NB4 (cell line): ENCODE data around the gene LRRC4C.

Source experiments
- DNase-seq: peaks from one replicate; pipeline ENCODE4 v3.0.0; 2010; ENCODE audit warnings: low read depth
- H3K4me3 ChIP-seq: one replicate; pipeline ENCODE4 v1.5.1; 2011; ENCODE audit warnings: mild to moderate bottlenecking, low read depth, low read length, moderate library complexity
- CTCF ChIP-seq: IDR thresholded peaks from one replicate; pipeline ENCODE4 v1.5.1; 2012; ENCODE audit warnings: low read depth, low read length
- MYC ChIP-seq: IDR thresholded peaks from 2 replicates; pipeline ENCODE4 v1.6.1; 2011; ENCODE audit warnings: low read depth, low read length
- POLR2A ChIP-seq: IDR thresholded peaks from 2 replicates; pipeline ENCODE4 v1.6.1; 2011; ENCODE audit warnings: mild to moderate bottlenecking; ENCODE audit not compliant: insufficient read length; ENCODE audit errors: extremely low read depth
- TF ChIP-seq, protein P1 (sequence below): IDR thresholded peaks from 2 replicates; pipeline ENCODE4 v1.6.1; 2011; ENCODE audit warnings: low read depth, low read length

Gene LRRC4C

GRCh38 chr11:41189701-41190436 is 269.6 kb downstream of the LRRC4C start:
- H3K4me3 ChIP-seq = no peak overlapping the region
- no peak for TF ChIP-seq MYC
- no peak for TF ChIP-seq CTCF
- no peak for TF ChIP-seq POLR2A
- TF ChIP-seq, protein P1, sequence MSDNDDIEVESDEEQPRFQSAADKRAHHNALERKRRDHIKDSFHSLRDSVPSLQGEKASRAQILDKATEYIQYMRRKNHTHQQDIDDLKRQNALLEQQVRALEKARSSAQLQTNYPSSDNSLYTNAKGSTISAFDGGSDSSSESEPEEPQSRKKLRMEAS = no peak
- DNase-seq = no peak

DNA sequence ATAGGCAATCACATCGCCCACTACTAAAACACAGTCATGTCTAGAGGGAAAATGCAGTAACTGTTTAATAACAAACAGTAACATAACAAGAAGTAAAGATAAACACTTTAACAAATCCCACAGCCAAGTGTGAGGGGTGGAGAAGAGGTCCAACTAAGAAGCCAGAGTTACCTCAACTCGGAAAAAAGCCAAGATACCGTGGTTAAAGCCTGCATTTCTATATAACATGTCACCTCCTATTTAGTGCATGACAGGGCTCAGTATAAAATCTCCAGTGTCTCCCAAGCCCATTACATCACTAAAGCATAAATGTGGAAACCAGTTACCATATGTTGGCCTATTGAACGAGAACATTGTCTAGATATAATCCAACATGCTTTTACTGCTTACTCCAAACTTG is 281.7 kb downstream of the LRRC4C start:
- no peak for DNase-seq
- H3K4me3 ChIP-seq = no peak overlapping the region
- TF ChIP-seq, protein P1 = no peak
- TF ChIP-seq MYC = no peak
- no peak for TF ChIP-seq POLR2A
- no peak for TF ChIP-seq CTCF

DNA sequence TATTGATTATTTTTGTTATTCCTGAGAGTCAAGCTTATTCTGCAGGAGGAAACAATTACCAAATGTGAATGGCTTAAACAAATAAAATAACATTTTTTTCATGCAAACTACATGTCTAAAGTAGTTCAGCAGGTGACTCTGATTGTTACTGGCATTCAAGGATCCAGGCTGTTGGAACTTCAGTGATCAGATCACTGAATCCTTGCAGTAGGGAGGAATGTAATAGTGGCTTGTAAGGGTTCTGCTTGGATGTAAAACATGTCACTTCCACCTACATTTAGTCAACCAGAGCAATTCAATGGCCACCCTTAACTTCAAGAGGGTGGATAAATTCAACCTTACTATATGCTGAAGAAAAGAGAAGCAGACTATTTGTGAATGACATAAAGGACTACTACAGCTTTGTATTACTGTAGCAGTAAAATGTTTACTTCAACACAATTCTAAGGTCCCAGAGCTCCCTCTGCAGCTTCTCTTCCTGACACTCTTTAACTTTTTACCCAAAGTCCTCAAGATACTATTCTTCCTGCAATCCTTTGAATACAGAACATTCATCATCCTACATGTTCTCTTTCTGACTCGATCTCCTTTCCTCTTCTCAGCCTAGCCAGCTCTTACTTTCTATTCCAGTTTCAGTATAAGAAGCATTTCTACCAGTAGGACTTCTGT is 284.0 kb downstream of the LRRC4C start:
- no peak for DNase-seq
- no peak overlapping the region for H3K4me3 ChIP-seq
- no peak for TF ChIP-seq MYC
- TF ChIP-seq, protein P1 = no peak
- no peak for TF ChIP-seq POLR2A

DNA sequence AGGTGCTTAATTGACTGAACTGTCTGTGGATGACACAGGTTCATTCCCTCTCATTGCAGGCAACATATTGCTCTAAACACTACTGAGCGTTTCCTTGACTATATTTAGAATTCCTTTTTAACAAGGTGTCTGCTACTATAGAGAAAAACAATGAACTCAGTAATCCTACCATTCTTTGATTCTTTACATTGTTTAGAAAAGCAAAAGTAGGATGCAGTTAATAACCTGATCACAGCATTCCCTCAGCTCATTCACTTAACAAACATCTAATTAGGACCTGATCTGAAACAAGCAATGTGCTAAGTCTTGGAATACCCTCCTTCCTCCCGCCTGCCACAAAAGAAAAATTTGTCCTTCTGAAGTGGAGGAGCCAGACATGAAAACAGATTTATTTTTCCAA is 313.1 kb downstream of the LRRC4C start:
- H3K4me3 ChIP-seq = no peak overlapping the region
- no peak for DNase-seq
- TF ChIP-seq MYC (no peak), POLR2A (no peak), CTCF (no peak)
- TF ChIP-seq, protein P1 = no peak

DNA sequence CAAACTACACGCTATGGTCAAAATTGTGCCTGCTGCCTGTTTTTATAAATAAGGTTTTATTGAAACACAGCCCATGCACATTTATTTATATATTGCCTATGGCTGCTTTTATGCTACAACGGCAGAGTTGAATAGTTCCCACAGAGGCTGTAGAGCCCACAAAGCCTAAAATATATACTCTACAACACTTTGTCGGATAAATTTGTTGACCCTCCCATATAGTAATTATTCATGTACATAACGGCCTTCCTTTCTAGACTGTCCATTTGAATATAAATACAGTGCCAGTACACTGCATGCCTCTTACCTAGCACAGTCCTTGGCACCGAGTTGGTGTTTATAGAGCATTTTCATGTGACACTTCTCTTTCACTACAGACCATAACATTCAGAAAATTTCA is 314.0 kb downstream of the LRRC4C start:
- no peak overlapping the region for H3K4me3 ChIP-seq
- no peak for DNase-seq
- TF ChIP-seq CTCF (no peak), POLR2A (no peak), MYC (no peak)
- TF ChIP-seq, protein P1 = no peak

DNA sequence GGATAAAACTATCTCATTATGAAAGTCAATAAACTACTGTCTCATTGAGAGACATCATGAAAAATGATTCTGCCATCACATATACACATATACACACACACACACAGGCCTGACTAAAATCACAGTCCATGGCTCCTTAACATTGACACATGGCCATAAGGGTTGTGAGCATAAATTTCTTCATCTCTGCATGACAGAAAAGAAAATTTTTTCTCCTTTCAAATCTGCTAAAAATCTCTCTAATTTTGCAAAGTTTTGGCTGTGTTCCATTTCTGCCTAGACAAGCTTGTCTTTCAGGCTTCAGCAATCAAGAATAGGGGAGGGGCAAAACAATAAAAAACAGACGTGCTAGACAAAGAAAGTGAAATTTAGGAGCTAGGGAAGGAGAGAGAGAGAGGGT is 324.5 kb downstream of the LRRC4C start:
- DNase-seq = no peak
- H3K4me3 ChIP-seq = no peak overlapping the region

More for the DNA sequence above, 324.5 kb downstream of the LRRC4C start:
- TF ChIP-seq, protein P1 = no peak
- TF ChIP-seq MYC (no peak), POLR2A (no peak), CTCF (no peak)
